IMR-90 (cell line): ENCODE results near the gene COL15A1.

Experiments
- BHLHE40 ChIP-seq: fragments of 150-350 bp; IDR thresholded peaks from 2 replicates; pipeline ENCODE4 v1.6.1; 2016; ENCODE audit warnings: mild to moderate bottlenecking, low read depth, low read length
- CEBPB ChIP-seq: IDR thresholded peaks from 2 replicates; pipeline ENCODE4 v1.6.1; 2012; ENCODE audit warnings: low read depth, low read length, improper control_type of control experiment
- CHD1 ChIP-seq: IDR thresholded peaks from 2 replicates; pipeline ENCODE4 v1.6.1; 2012; ENCODE audit warnings: low read depth, low read length, improper control_type of control experiment
- ELK1 ChIP-seq: fragments of 150-350 bp; IDR thresholded peaks from 2 replicates; pipeline ENCODE4 v1.6.1; 2016; ENCODE audit warnings: low read depth, mild to moderate bottlenecking, low read length, moderate library complexity, borderline replicate concordance
- MAFK ChIP-seq: IDR thresholded peaks from 2 replicates; pipeline ENCODE4 v1.6.1; 2012; ENCODE audit warnings: low read depth, low read length, improper control_type of control experiment
- MAZ ChIP-seq: IDR thresholded peaks from 2 replicates; pipeline ENCODE4 v1.6.1; 2012; ENCODE audit warnings: low read depth, mild to moderate bottlenecking, low read length, improper control_type of control experiment, moderate library complexity, borderline replicate concordance
- POLR2A ChIP-seq: IDR thresholded peaks from 2 replicates; pipeline ENCODE4 v1.6.1; 2012; ENCODE audit warnings: mild to moderate bottlenecking, low read depth, low read length
- RAD21 ChIP-seq: IDR thresholded peaks from 2 replicates; pipeline ENCODE4 v1.6.1; 2012; ENCODE audit warnings: low read length, improper control_type of control experiment
- RCOR1 ChIP-seq: IDR thresholded peaks from 2 replicates; pipeline ENCODE4 v1.6.1; 2012; ENCODE audit warnings: mild to moderate bottlenecking, low read length, improper control_type of control experiment; ENCODE audit not compliant: insufficient replicate concordance
- RFX5 ChIP-seq: IDR thresholded peaks from 2 replicates; pipeline ENCODE4 v1.8.0; 2012; ENCODE audit warnings: low read depth, mild to moderate bottlenecking, low read length, moderate library complexity
- SMC3 ChIP-seq: fragments of 150-350 bp; IDR thresholded peaks from 2 replicates; pipeline ENCODE4 v1.6.1; 2016; ENCODE audit warnings: low read depth, mild to moderate bottlenecking, antibody characterized with exemption, low read length, moderate library complexity
- TF ChIP-seq, protein P1 (sequence below): conservative IDR thresholded peaks from 2 replicates; pipeline ENCODE4 v1.5.1; 2012; ENCODE audit warnings: mild to moderate bottlenecking, low read depth, low read length, improper control_type of control experiment
- TF ChIP-seq, protein P2 (sequence below): fragments of 150-350 bp; IDR thresholded peaks from 2 replicates; pipeline ENCODE4 v1.6.1; 2017; ENCODE audit warnings: mild to moderate bottlenecking, antibody characterized with exemption, low read length, low read depth

GRCh38 chr9:99114049-99114440 lies 170.3 kb downstream of the COL15A1 start:
- TF ChIP-seq RAD21 (no peak), POLR2A (no peak), BHLHE40 (no peak), SMC3 (no peak), MAFK (no peak), CEBPB (no peak), ELK1 (no peak), MAZ (no peak), CHD1 (no peak), RCOR1 (no peak), RFX5 (no peak)
- TF ChIP-seq, protein P1, sequence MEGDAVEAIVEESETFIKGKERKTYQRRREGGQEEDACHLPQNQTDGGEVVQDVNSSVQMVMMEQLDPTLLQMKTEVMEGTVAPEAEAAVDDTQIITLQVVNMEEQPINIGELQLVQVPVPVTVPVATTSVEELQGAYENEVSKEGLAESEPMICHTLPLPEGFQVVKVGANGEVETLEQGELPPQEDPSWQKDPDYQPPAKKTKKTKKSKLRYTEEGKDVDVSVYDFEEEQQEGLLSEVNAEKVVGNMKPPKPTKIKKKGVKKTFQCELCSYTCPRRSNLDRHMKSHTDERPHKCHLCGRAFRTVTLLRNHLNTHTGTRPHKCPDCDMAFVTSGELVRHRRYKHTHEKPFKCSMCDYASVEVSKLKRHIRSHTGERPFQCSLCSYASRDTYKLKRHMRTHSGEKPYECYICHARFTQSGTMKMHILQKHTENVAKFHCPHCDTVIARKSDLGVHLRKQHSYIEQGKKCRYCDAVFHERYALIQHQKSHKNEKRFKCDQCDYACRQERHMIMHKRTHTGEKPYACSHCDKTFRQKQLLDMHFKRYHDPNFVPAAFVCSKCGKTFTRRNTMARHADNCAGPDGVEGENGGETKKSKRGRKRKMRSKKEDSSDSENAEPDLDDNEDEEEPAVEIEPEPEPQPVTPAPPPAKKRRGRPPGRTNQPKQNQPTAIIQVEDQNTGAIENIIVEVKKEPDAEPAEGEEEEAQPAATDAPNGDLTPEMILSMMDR = no peak
- TF ChIP-seq, protein P2, sequence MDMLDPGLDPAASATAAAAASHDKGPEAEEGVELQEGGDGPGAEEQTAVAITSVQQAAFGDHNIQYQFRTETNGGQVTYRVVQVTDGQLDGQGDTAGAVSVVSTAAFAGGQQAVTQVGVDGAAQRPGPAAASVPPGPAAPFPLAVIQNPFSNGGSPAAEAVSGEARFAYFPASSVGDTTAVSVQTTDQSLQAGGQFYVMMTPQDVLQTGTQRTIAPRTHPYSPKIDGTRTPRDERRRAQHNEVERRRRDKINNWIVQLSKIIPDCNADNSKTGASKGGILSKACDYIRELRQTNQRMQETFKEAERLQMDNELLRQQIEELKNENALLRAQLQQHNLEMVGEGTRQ = no peak
